Measurements from ENCODE around the gene CCDC141. TPM values are rescaled to one million over a fixed set of nuclear protein-coding genes. Genes with fewer than 3 reads are reported as not detected.

Gene CCDC141
- total RNA-seq, 4 donors from 2014 or later: 1.7 to 7.7 (median 3.9) TPM

DNA sequence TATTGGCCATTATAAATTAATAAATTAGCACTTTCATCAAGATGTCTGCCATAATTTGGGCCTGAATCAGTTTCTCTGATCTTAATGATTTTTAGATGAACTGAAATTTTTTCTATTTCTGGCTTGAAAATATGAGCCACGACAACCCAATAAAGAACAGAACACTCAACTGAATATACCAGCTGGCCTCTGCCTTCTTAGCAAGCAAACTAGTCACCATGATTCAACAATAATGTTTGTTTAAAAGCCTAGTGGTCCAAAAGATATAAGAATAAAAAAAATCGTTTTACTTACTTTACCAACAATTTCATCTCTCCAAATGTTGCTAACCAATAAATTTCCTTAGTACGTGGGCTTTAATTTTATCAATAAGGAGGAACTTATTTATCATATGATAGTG is 176.0 kb downstream of the CCDC141 start:
- Histone ChIP-seq H3K4me3 (no peak overlapping the region), H3K4me1 (no peaks in the 10 kb centered on the region), H3K27me3 (no peaks in the 10 kb centered on the region), H3K36me3 (no peaks in the 10 kb centered on the region), H3K9me3 (no peaks in the 10 kb centered on the region), H3K27ac (no peak overlapping the region)
- WGBS, 2 donors: 89 to 90% methylated on average over 3 of the region's 3 CpGs
- no peak for DNase-seq (ENCODE audit: low spot score in 2 of 2)
- TF ChIP-seq, protein P1, sequence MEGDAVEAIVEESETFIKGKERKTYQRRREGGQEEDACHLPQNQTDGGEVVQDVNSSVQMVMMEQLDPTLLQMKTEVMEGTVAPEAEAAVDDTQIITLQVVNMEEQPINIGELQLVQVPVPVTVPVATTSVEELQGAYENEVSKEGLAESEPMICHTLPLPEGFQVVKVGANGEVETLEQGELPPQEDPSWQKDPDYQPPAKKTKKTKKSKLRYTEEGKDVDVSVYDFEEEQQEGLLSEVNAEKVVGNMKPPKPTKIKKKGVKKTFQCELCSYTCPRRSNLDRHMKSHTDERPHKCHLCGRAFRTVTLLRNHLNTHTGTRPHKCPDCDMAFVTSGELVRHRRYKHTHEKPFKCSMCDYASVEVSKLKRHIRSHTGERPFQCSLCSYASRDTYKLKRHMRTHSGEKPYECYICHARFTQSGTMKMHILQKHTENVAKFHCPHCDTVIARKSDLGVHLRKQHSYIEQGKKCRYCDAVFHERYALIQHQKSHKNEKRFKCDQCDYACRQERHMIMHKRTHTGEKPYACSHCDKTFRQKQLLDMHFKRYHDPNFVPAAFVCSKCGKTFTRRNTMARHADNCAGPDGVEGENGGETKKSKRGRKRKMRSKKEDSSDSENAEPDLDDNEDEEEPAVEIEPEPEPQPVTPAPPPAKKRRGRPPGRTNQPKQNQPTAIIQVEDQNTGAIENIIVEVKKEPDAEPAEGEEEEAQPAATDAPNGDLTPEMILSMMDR (IDR thresholded peaks at IDR 0.05): no peak
- TF ChIP-seq EP300 (IDR thresholded peaks at IDR 0.05) (no peak), POLR2A (IDR thresholded peaks at IDR 0.05) (no peak)

DNA sequence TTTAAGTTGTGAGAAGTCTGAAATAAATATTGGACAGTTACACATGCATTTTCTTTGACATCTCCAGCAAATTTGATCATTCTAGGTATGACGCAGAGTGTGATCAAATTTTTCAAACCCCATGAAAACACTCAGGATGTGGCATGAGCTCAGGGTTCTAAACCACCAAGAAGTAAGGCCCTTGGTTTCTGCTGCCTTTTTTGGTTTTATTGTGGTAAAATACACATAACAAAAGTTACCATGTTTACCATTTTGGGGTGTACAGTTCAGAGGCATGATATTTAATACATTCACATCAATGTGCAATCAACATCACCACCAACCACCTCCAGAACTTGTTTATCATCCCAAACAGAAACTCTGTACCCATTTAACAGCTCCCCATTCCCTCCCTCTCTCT is 178.4 kb downstream of the CCDC141 start:
- H3K9me3 ChIP-seq: no peaks in the 10 kb centered on the region
- no peak overlapping the region for H3K4me3 ChIP-seq
- no peaks in the 10 kb centered on the region for H3K36me3 ChIP-seq
- no peak for DNase-seq (ENCODE audit: low spot score in 2 of 2)
- H3K27ac ChIP-seq: no peak overlapping the region
- no peaks in the 10 kb centered on the region for H3K27me3 ChIP-seq
- no peak for TF ChIP-seq POLR2A (IDR thresholded peaks at IDR 0.05)
- TF ChIP-seq EP300 (IDR thresholded peaks at IDR 0.05): no peak
- TF ChIP-seq, protein P1 (IDR thresholded peaks at IDR 0.05): no peak
- H3K4me1 ChIP-seq: no peaks in the 10 kb centered on the region
- 93 to 100% methylated on average over 1 of the region's 1 CpG for WGBS, 2 donors

DNA sequence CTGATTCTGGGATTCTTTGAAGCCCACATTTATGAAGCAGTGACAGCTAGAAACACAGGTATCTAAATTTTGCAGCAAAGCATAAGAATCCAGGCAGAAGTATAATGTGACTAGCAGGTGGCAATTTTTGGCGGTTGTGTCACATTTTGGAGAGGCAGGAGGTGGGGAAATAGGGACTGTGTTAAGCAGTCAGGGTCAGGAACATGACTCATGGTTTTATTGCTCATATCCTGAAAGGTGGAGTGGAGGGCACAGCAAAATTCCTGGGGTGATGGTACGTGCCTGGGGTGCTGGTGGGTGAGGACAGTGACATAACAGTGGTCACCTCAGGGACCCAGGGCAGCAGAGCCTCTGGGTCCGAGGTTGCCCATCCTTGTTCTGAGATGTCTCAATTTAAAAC is 179.2 kb downstream of the CCDC141 start:
- 62 to 73% methylated on average over 3 of the region's 3 CpGs for WGBS, 2 donors
- H3K36me3 ChIP-seq: no peaks in the 10 kb centered on the region
- TF ChIP-seq POLR2A (IDR thresholded peaks at IDR 0.05) (no peak), EP300 (IDR thresholded peaks at IDR 0.05) (no peak)
- TF ChIP-seq, protein P1 (IDR thresholded peaks at IDR 0.05): no peak
- no peak for DNase-seq (ENCODE audit: low spot score in 2 of 2)
- H3K27me3 ChIP-seq: no peaks in the 10 kb centered on the region
- no peak overlapping the region for H3K27ac ChIP-seq
- no peak overlapping the region for H3K4me3 ChIP-seq
- no peaks in the 10 kb centered on the region for H3K4me1 ChIP-seq
- H3K9me3 ChIP-seq: no peaks in the 10 kb centered on the region

DNA sequence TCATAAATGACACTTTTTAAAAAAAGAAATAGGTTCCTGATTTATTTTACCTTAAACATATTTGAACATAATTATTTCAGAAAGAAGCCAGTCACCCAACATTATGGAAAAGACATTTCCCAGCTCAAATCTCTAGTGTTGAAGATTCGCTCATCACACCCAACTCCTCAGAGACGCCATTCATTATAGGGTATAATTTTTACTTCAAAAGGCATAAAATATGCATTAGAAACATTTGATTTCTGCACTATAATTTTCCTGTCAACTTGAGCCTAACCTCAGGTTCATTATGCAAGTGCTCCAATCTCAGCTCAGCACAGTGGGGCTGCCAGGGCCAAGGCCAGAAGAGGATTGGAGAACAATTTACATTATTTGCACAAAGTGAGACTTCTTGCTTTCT is 183.9 kb downstream of the CCDC141 start:
- no peak overlapping the region for H3K27ac ChIP-seq
- no peak for TF ChIP-seq POLR2A (IDR thresholded peaks at IDR 0.05)
- no peak for TF ChIP-seq EP300 (IDR thresholded peaks at IDR 0.05)

DNA sequence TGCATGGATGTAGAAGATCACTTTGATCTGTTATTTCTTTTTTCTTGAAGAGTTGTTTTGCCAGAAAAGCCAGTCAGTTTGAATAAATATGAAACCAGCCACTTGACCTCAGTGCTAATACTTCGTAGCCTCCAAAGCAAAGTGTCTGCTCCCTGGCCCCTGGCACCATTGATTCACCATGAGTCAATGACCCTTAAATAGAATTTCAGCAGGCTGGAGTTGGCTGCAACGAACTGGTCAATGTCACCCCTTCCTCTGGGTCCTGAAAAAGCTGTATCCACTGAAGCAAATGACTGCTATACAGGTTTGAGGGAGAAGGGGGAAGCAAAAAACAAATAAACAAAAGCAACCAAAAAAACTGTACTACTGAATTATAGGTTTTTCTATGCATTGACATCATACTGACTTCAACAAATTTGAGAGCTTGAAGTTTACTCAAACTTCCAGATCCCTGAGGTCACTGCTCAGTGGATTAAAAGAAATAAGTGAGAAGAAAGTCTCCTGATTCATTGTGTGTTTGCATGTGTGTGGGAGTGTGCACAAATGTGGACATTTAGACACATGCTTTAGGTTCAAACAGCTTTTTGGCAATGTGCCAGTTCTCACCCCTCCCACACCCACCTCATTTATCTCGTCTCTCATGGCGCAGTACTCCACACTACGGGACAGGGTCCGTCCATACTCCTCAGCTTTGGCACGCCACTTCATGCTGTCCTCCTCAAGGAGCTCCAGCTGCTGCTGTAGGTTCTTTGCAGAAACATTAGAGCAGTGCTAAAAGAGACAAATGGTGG is 184.6 kb downstream of the CCDC141 start:
- no peak overlapping the region for H3K27ac ChIP-seq
- TF ChIP-seq EP300 (IDR thresholded peaks at IDR 0.05): no peak
- TF ChIP-seq, protein P1 (IDR thresholded peaks at IDR 0.05): no peak
- TF ChIP-seq POLR2A (IDR thresholded peaks at IDR 0.05): no peak
- H3K4me3 ChIP-seq: no peak overlapping the region
- no peak for DNase-seq (ENCODE audit: low spot score in 2 of 2)
- no peaks in the 10 kb centered on the region for H3K9me3 ChIP-seq
- H3K36me3 ChIP-seq: no peaks in the 10 kb centered on the region
- WGBS, 2 donors: 53 to 62% methylated on average over 7 of the region's 7 CpGs
- H3K27me3 ChIP-seq: no peaks in the 10 kb centered on the region
- H3K4me1 ChIP-seq: peaks cover 0 to 15% (median 3%) of the 10 kb centered on the region in 4 donors

More for the DNA sequence above, 183.9 kb downstream of the CCDC141 start:
- Histone ChIP-seq H3K27me3 (no peaks in the 10 kb centered on the region), H3K9me3 (no peaks in the 10 kb centered on the region), H3K4me1 (peaks cover 0 to 15% (median 2%) of the 10 kb centered on the region in 4 donors), H3K36me3 (no peaks in the 10 kb centered on the region), H3K4me3 (no peak overlapping the region)
- DNase-seq (ENCODE audit: low spot score in 2 of 2): no peak
- 91 to 95% methylated on average over 2 of the region's 2 CpGs for WGBS, 2 donors
